PC-3 (cell line): ENCODE results near the gene C10orf143. TPM values are rescaled to one million over a fixed set of nuclear protein-coding genes. Genes with fewer than 3 reads are reported as not detected.

Source experiments
- ATAC-seq: fragments of 200-7000 bp; cut with Tn5 transposase; 2 replicates; pipeline ENCODE4 v1.9.1; 2020; ENCODE audit warnings: mild to moderate bottlenecking, moderate library complexity
- BruUV-seq: library from RNA; stranded (reverse); fragments of 400-500 nt; replicated peaks from 2 replicates; lab custom pipeline; 2021; lab: Mats Ljungman, UMichigan
- CTCF ChIA-PET: fragments of 300-600 bp; sonication (Branson Sonifier 250); formaldehyde crosslinking; loops from one replicate; lab custom pipeline; 2022; ENCODE audit warnings: antibody characterized with exemption; lab: Charles Lee
- POLR2A ChIA-PET: fragments of 300-600 bp; sonication (Branson Sonifier 250); formaldehyde crosslinking; loops from one replicate; lab custom pipeline; 2022; ENCODE audit warnings: antibody characterized with exemption; ENCODE audit not compliant: unreplicated experiment; lab: Charles Lee
- DNase-seq: peaks from one replicate; pipeline ENCODE4 v3.0.0-alpha.2; 2015
- H2AFZ ChIP-seq: fragments of 300-600 bp; sonication (generic); 2 replicates; pipeline ENCODE4 v1.6.0; 2016; ENCODE audit warnings: antibody characterized with exemption, low read length
- H3F3A ChIP-seq: fragments of 300-600 bp; sonication (generic); one replicate; pipeline ENCODE4 v1.6.0; 2017; ENCODE audit warnings: antibody characterized with exemption, low read length, control low read depth, mild to moderate bottlenecking; ENCODE audit not compliant: unreplicated experiment
- H3K27ac ChIP-seq: fragments of 300-600 bp; sonication (generic); 2 replicates; pipeline ENCODE4 v1.5.1; 2016; ENCODE audit warnings: mild to moderate bottlenecking, low read length
- H3K27me3 ChIP-seq: fragments of 300-600 bp; sonication (generic); 2 replicates; pipeline ENCODE4 v1.6.1; 2016; ENCODE audit warnings: low read length, mixed read lengths
- H3K36me3 ChIP-seq: fragments of 300-600 bp; sonication (generic); 2 replicates; pipeline ENCODE4 v1.6.1; 2016; ENCODE audit warnings: low read depth, mixed run types, low read length, mixed read lengths
- H3K4me1 ChIP-seq: fragments of 300-600 bp; sonication (generic); 2 replicates; pipeline ENCODE4 v1.5.1; 2016; ENCODE audit warnings: low read length; ENCODE audit not compliant: insufficient read depth
- H3K4me2 ChIP-seq: fragments of 300-600 bp; sonication (generic); 2 replicates; pipeline ENCODE4 v1.6.0; 2016; ENCODE audit warnings: low read length
- H3K4me3 ChIP-seq: fragments of 300-600 bp; sonication (generic); 2 replicates; pipeline ENCODE4 v1.5.1; 2016; ENCODE audit warnings: mild to moderate bottlenecking, low read length, mixed read lengths
- H3K79me2 ChIP-seq: fragments of 300-600 bp; sonication (generic); 2 replicates; pipeline ENCODE4 v1.6.1; 2017; ENCODE audit warnings: low read length, mixed read lengths
- H3K9ac ChIP-seq: fragments of 300-600 bp; sonication (generic); 2 replicates; pipeline ENCODE4 v1.6.0; 2016; ENCODE audit warnings: mild to moderate bottlenecking, low read length
- H3K9me2 ChIP-seq: fragments of 300-600 bp; sonication (generic); replicated peaks from 2 replicates; pipeline ENCODE4 v1.6.1; 2016; ENCODE audit warnings: mixed run types, low read length, mixed read lengths
- H3K9me3 ChIP-seq: fragments of 300-600 bp; sonication (generic); 2 replicates; pipeline ENCODE4 v1.6.1; 2016; ENCODE audit warnings: low read length, mixed read lengths
- H4K20me1 ChIP-seq: fragments of 300-600 bp; sonication (generic); 2 replicates; pipeline ENCODE4 v1.6.1; 2016; ENCODE audit warnings: low read length, mixed read lengths
- CTCF ChIP-seq: fragments of 300-600 bp; sonication (generic); conservative IDR thresholded peaks from 2 replicates; pipeline ENCODE4 v1.5.1; 2017; ENCODE audit warnings: antibody characterized with exemption, low read depth, mild to moderate bottlenecking, low read length
- EZH2 ChIP-seq: fragments of 300-600 bp; sonication (generic); IDR thresholded peaks from one replicate; pipeline ENCODE4 v1.6.1; 2017; ENCODE audit warnings: antibody characterized with exemption, mild to moderate bottlenecking, low read length; ENCODE audit not compliant: unreplicated experiment
- EZH2phosphoT487 ChIP-seq: fragments of 300-600 bp; sonication (generic); IDR thresholded peaks from 2 replicates; pipeline ENCODE4 v1.6.1; 2018; ENCODE audit warnings: mild to moderate bottlenecking, antibody characterized with exemption, low read length, borderline replicate concordance
- intact Hi-C: fragments of 100-400 bp; cut with micrococcal nuclease; formaldehyde crosslinking; loops from 2 replicates; pipeline ENCODE4 v1.9.0; 2023
- total RNA-seq: library from RNA; depleted of rRNA; stranded (reverse); fragments of >200 nt; gene quantifications from 2 replicates; pipeline ENCODE4 v1.2.3, GENCODE V29; 2014

Gene C10orf143
- total RNA-seq, 1 experiment from 2014 or later, result not detected

DNA sequence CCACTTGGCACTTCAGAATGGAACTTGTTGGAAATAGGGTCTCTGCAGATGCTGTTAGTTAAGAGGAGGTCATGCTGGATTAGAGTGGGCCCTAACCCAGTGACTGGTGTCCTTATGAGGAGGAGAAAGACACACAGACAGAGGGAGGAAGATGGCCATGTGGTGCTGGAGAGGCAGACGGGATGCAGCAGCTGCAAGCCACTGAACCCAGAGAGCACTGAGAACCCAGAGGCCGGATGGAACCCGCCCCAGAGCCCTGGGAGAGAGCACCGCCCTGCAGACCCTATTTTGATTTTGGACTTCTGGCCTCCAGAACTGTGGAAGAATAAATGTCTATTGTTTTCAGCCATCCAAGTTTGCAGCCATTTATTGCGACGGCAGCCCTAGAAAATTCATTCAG lies 88.5 kb downstream of the C10orf143 start:
- H3K9me2 ChIP-seq, result no peaks in the 10 kb centered on the region
- intact Hi-C loops, result no loop called here
- peaks cover 18% of the 10 kb centered on the region for H3K4me1 ChIP-seq
- CTCF ChIA-PET, result no interaction called here
- TF ChIP-seq EZH2phosphoT487 (no peak), EZH2 (no peak), CTCF (no peak)
- no TSS peak for BruUV-seq
- ATAC-seq (no peak), DNase-seq (no peak)
- H3K4me3 ChIP-seq, result no peak overlapping the region
- no peaks in the 10 kb centered on the region for H3K79me2 ChIP-seq
- no peak overlapping the region for H3K4me2 ChIP-seq
- H4K20me1 ChIP-seq, result no peaks in the 10 kb centered on the region
- H3K27ac ChIP-seq, result no peak overlapping the region
- POLR2A ChIA-PET, result no interaction called here
- H3K27me3 ChIP-seq, result no peaks in the 10 kb centered on the region
- no peak overlapping the region for H2AFZ ChIP-seq
- no peaks in the 10 kb centered on the region for H3K36me3 ChIP-seq
- no peaks in the 10 kb centered on the region for H3F3A ChIP-seq
- no peaks in the 10 kb centered on the region for H3K9me3 ChIP-seq
- H3K9ac ChIP-seq, result no peak overlapping the region

DNA sequence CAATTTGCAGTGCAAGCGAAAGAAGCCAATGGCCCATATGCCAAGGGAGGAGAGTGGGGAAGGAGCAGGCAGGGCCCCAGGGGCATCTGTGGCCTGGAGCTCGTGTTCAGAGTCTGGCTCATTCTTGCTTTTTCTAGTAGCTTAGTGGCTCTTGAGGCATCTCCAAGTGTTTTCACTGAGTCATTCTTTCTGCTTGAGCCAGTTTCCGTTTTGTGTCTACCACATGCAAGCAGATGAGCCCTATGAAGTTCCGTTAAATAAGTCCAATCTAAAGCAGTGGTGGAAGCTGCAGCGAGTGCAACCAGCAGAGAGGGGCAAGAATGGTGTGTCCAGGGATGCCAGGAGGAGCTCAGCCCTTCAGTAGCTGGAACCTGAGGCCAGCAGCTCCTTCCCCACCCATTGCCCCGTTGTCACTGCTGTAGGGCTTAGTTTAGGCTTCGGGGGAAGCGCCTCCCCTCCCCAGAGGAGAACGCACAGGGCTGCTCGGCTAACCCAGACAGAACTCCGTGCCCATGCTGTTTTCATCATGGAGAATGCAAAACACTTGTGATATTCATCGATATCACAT lies 89.2 kb downstream of the C10orf143 start:
- no peak overlapping the region for H3K4me2 ChIP-seq
- H3K9me2 ChIP-seq, result no peaks in the 10 kb centered on the region
- H2AFZ ChIP-seq, result no peak overlapping the region
- DNase-seq, result peak; percentile 50
- H3K4me3 ChIP-seq, result no peak overlapping the region
- ChIA-PET POLR2A (interaction anchor here (0.6 kb wide), 1 partner anchor 14 kb away, joined by 3 read pairs; no protein-coding TSS in a partner anchor), CTCF (no interaction called here)
- H3K9me3 ChIP-seq, result no peaks in the 10 kb centered on the region
- no peaks in the 10 kb centered on the region for H3K36me3 ChIP-seq
- TF ChIP-seq CTCF, result no peak
- no peak for TF ChIP-seq EZH2
- no peak for TF ChIP-seq EZH2phosphoT487
- no peak overlapping the region for H3K27ac ChIP-seq
- peak; percentile 52 for ATAC-seq
- H3K27me3 ChIP-seq, result no peaks in the 10 kb centered on the region
- BruUV-seq, result no TSS peak
- H3K9ac ChIP-seq, result no peak overlapping the region
- H3K79me2 ChIP-seq, result no peaks in the 10 kb centered on the region
- peaks cover 18% of the 10 kb centered on the region for H3K4me1 ChIP-seq
- intact Hi-C loops, result no loop called here
- no peaks in the 10 kb centered on the region for H4K20me1 ChIP-seq
- no peaks in the 10 kb centered on the region for H3F3A ChIP-seq

DNA sequence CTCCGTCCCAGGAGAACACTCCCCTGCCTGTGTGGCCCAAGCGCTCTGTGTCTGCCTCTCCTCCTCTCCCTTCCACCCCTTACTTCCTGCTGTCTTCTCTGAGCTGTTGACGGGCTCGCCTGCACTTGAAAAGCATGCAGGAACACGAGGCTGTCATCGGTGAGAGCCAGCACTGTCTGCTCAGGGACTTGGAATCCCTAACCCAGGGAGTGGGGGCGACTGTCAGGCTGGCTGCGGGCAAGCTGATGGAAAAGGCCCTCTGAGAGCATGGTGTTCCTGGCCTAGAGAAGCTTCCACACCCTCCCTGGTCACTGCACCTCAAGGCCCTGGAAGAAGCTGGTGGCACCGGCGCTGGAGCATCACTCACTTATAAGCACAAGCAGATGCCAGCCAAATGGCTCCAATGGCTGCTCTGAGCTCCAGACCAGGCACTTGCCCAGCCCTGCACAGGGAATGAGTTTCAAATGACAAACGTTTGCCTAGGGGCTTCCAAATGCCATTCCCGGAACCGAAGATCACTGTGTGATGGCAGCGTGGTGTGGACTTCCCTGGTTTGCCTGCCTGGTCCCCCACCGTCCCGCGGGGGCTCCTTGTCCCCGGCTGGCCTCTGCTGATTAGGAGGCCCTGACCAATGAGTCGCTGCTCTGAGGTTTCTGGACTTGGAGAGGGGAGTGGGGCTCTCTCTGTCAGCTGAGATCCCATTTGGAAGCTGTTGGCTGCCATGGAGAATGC lies 89.8 kb downstream of the C10orf143 start:
- no peak for DNase-seq
- no peak for ATAC-seq
- intact Hi-C loops, result no loop called here

More for the DNA sequence above, 89.8 kb downstream of the C10orf143 start:
- no peaks in the 10 kb centered on the region for H3K9me2 ChIP-seq
- ChIA-PET POLR2A (interaction anchor here (0.6 kb wide), 1 partner anchor 15 kb away, joined by 3 read pairs; no protein-coding TSS in a partner anchor), CTCF (no interaction called here)
- TF ChIP-seq CTCF, result no peak
- TF ChIP-seq EZH2, result no peak
- TF ChIP-seq EZH2phosphoT487, result no peak
- no peaks in the 10 kb centered on the region for H3K27me3 ChIP-seq
- no peaks in the 10 kb centered on the region for H3K36me3 ChIP-seq
- H4K20me1 ChIP-seq, result no peaks in the 10 kb centered on the region
- no TSS peak for BruUV-seq
- H3K27ac ChIP-seq, result no peak overlapping the region
- H3K9me3 ChIP-seq, result no peaks in the 10 kb centered on the region
- H3K9ac ChIP-seq, result no peak overlapping the region
- H3K4me3 ChIP-seq, result no peak overlapping the region
- peaks cover 18% of the 10 kb centered on the region for H3K4me1 ChIP-seq
- no peak overlapping the region for H3K4me2 ChIP-seq
- no peaks in the 10 kb centered on the region for H3F3A ChIP-seq
- H3K79me2 ChIP-seq, result no peaks in the 10 kb centered on the region
- no peak overlapping the region for H2AFZ ChIP-seq
